Stimulated activated CD4-positive, alpha-beta T cell treated with anti-CD3 and anti-CD28 coated beads, Interleukin-12 subunit alpha, Interleukin-12 subunit beta, amount 100 ng/mL, for 24 hours (primary cell): Measurements from ENCODE around the gene ANKLE2.
"Not testable (repeated sequence)": the region's sequence is repeated elsewhere in the genome, so short reads cannot be mapped to it uniquely, and the experiment has no call there.

Source experiments
- DNase-seq, 2 experiments: peaks; one replicate each; pipeline ENCODE4 v3.0.0-alpha.2; 2020; ENCODE audit warnings: low read depth in 2 of 2

The ANKLE2 gene

GRCh38 chr12:132719954-132720324, 41.7 kb downstream of the ANKLE2 start:
- DNase-seq: no peak

GRCh38 chr12:132719141-132719953, 42.3 kb downstream of the ANKLE2 start:
- no peak for DNase-seq

- no peak for DNase-seq
These were observed 43.0 kb downstream of the ANKLE2 start for GRCh38 chr12:132718644-132719043.

GRCh38 chr12:132717531-132718387, 43.9 kb downstream of the ANKLE2 start:
- DNase-seq: no peak

- DNase-seq: no peak
These were observed 44.6 kb downstream of the ANKLE2 start for GRCh38 chr12:132717011-132717410.

GRCh38 chr12:132716356-132716755, 45.3 kb downstream of the ANKLE2 start:
- DNase-seq: no peak

- no peak for DNase-seq
These were observed 45.8 kb downstream of the ANKLE2 start for GRCh38 chr12:132715874-132716273.

- DNase-seq: no peak
These were observed 48.5 kb downstream of the ANKLE2 start for GRCh38 chr12:132713123-132713522.

GRCh38 chr12:132711080-132711843, 50.4 kb downstream of the ANKLE2 start:
- peak in 1 of 2 experiments; percentile 11 for DNase-seq

GRCh38 chr12:132710405-132711079, 51.1 kb downstream of the ANKLE2 start, which contains the start of gene PGAM5:
TSS of gene PGAM5 (plus strand) at chr12:132710842. CDS start at chr12:132710877, 35 bp downstream.
- DNase-seq: peak; percentile 77 to 81

- DNase-seq: no peak
These were observed 51.6 kb downstream of the ANKLE2 start for GRCh38 chr12:132710043-132710404.

- DNase-seq: no peak
These were observed 53.5 kb downstream of the ANKLE2 start for GRCh38 chr12:132708150-132708549.

- DNase-seq: no peak
These were observed 54.4 kb downstream of the ANKLE2 start for GRCh38 chr12:132707241-132707640.

- no peak for DNase-seq
These were observed 58.0 kb downstream of the ANKLE2 start for GRCh38 chr12:132703641-132704040.

GRCh38 chr12:132702640-132703039, 59.0 kb downstream of the ANKLE2 start:
- DNase-seq: no peak

- DNase-seq: no peak
These were observed 61.3 kb downstream of the ANKLE2 start for GRCh38 chr12:132700212-132700822.

- DNase-seq: no peak
These were observed 63.3 kb downstream of the ANKLE2 start for GRCh38 chr12:132698341-132698740.

- no peak for DNase-seq
These were observed 66.2 kb downstream of the ANKLE2 start for GRCh38 chr12:132695431-132695830.

GRCh38 chr12:132694888-132695287, 66.7 kb downstream of the ANKLE2 start:
- DNase-seq: not testable (repeated sequence)

GRCh38 chr12:132692030-132692429, 69.6 kb downstream of the ANKLE2 start:
- DNase-seq: not testable (repeated sequence)

GRCh38 chr12:132690112-132690511, 71.5 kb downstream of the ANKLE2 start:
- DNase-seq: no peak
